Activated CD8-positive, alpha-beta T cell treated with anti-CD3 and anti-CD28 coated beads for 36 hours (primary cell): ENCODE results near the gene GALNT9. TPM values are rescaled to one million over a fixed set of nuclear protein-coding genes. Genes with fewer than 3 reads are reported as not detected.

ENCODE experiments used
- ATAC-seq: fragments of 200-7000 bp; cut with Tn5 transposase; one replicate; pipeline ENCODE4 v1.10.0; 2021; ENCODE audit warnings: mild to moderate bottlenecking, moderate library complexity
- CTCF ChIA-PET: fragments of 350-600 bp; sonication (Branson Sonifier 250); formaldehyde crosslinking; loops from one replicate; lab custom pipeline; 2021; ENCODE audit warnings: antibody characterized with exemption; lab: Charles Lee
- POLR2A ChIA-PET: fragments of 350-600 bp; sonication (Branson Sonifier 250); formaldehyde crosslinking; loops from one replicate; lab custom pipeline; 2021; ENCODE audit warnings: antibody characterized with exemption; lab: Charles Lee
- DNase-seq: peaks from one replicate; pipeline ENCODE4 v3.0.0-alpha.2; 2020
- H3K27ac Mint-ChIP-seq: one replicate; pipeline ENCODE4 v1.8.0; 2021; ENCODE audit warnings: mild to moderate bottlenecking, mixed read lengths
- H3K27me3 Mint-ChIP-seq: one replicate; pipeline ENCODE4 v1.8.0; 2021; ENCODE audit warnings: mixed read lengths
- H3K36me3 Mint-ChIP-seq: one replicate; pipeline ENCODE4 v1.8.0; 2021; ENCODE audit warnings: low read depth, mixed read lengths
- H3K4me1 Mint-ChIP-seq: one replicate; pipeline ENCODE4 v1.8.0; 2021; ENCODE audit warnings: low read depth, mixed read lengths
- H3K4me3 Mint-ChIP-seq: one replicate; pipeline ENCODE4 v1.8.0; 2021; ENCODE audit warnings: mild to moderate bottlenecking, moderate library complexity, mixed read lengths
- H3K9me3 Mint-ChIP-seq: one replicate; pipeline ENCODE4 v1.8.0; 2021; ENCODE audit warnings: mixed read lengths
- intact Hi-C: fragments of 100-400 bp; cut with micrococcal nuclease; formaldehyde crosslinking; loops from one replicate; pipeline ENCODE4 v1.10.0; 2022
- total RNA-seq, 2 experiments: library from RNA; stranded (reverse); gene quantifications; one replicate each; pipeline ENCODE4 v1.2.3, GENCODE V29; 2021
- TF ChIP-seq, protein P1 (sequence below): fragments of 200-600 bp; IDR thresholded peaks from one replicate; pipeline ENCODE4 v1.8.0; 2022; ENCODE audit warnings: antibody characterized with exemption, mild to moderate bottlenecking

GALNT9 gene
- total RNA-seq, 2 experiments from 2014 or later: not detected

DNA sequence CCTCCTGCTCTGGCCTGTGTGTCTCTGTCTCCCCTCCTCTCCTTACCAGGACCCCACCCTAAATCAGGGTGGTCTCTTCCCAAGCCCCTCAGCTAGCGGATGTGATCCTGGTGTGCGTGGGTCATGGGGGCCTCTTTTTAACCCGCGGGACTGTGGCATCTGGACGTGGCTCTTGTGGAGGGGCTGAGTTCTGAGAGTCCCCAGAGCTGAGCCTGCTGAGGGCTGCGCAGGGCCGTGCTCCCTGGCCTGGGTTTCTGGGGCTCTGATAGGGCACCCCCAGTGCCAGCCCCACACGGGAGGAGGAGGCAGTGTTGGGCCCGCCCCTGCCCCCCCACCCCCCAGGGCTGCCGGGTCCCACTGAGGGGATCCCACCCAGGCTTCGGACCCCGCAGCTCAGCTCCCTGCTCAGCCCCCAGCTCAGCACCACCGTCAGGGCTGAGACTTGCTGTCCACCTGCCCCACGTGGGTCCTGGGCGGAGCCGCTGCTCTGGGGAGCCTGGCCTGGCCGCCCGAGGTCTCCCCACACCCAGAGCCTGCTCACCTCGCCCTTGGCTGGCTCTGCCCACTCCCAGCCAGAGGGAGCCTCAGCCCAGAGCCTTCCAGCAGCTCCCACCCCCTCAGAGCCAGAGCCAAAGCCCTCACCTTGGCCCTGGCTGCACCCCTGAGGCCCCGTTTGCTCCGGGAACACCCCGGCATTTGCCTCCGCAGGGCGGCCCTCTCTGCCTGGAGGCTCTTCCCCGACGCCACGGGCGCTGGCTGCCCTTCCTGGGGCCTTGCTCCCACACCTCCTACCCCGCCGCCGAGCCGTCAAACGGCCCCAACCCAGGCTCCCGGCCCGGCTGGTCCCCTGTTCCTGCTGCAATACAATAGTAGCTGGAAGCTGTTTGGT, 153.6 kb downstream of the GALNT9 start:
- no peak for ATAC-seq
- TF ChIP-seq, protein P1, sequence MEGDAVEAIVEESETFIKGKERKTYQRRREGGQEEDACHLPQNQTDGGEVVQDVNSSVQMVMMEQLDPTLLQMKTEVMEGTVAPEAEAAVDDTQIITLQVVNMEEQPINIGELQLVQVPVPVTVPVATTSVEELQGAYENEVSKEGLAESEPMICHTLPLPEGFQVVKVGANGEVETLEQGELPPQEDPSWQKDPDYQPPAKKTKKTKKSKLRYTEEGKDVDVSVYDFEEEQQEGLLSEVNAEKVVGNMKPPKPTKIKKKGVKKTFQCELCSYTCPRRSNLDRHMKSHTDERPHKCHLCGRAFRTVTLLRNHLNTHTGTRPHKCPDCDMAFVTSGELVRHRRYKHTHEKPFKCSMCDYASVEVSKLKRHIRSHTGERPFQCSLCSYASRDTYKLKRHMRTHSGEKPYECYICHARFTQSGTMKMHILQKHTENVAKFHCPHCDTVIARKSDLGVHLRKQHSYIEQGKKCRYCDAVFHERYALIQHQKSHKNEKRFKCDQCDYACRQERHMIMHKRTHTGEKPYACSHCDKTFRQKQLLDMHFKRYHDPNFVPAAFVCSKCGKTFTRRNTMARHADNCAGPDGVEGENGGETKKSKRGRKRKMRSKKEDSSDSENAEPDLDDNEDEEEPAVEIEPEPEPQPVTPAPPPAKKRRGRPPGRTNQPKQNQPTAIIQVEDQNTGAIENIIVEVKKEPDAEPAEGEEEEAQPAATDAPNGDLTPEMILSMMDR: no peak
- H3K9me3 Mint-ChIP-seq: no peaks in the 10 kb centered on the region
- H3K27ac Mint-ChIP-seq: no peak overlapping the region
- intact Hi-C loops: no loop called here
- no peaks in the 10 kb centered on the region for H3K36me3 Mint-ChIP-seq
- no peak for DNase-seq
- H3K27me3 Mint-ChIP-seq: peaks cover 11% of the 10 kb centered on the region
- no peak overlapping the region for H3K4me3 Mint-ChIP-seq
- ChIA-PET CTCF (interaction anchor here (0.8 kb wide), 1 partner anchor 22 kb away, joined by 3 read pairs; no protein-coding TSS in a partner anchor), POLR2A (interaction anchor here (0.9 to 1.4 kb wide), 2 partner anchors 9 to 13 kb away, joined by 3 to 7 read pairs; no protein-coding TSS in a partner anchor)
- H3K4me1 Mint-ChIP-seq: peaks cover 23% of the 10 kb centered on the region

DNA sequence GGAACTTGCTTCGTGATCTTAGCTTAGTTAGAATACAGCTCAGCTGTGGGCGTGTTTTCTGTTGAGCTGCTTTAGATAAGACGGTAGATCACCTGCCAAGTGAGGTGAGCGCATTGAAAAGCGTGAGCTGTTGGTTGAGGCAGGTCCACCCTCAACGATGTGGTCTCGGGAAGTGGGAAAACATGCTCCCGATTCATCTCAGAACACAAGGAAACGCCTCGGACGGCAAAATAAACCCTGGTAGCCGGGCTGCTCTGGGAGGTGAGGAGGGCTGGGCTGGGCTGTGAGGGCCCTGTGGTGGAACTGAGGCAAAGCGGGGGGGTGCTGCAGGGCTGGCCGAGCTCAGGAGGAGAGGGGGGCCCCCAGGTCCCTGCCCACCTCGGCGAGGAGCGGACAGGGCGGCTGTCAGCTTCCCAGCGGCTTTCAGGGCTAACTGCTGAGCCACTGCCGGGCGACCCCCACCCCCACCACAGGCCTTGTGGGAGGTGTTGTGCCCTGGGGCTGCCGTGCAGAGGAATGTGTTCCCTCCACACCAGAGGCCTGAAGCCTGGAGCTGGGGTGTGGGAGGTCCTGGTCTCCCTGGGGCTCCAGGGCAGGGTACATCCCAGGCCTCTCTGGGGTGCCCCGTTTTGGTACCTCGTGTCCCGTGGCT, 154.4 kb downstream of the GALNT9 start:
- intact Hi-C loops: no loop called here
- Mint-ChIP-seq H3K4me1 (peaks cover 23% of the 10 kb centered on the region), H3K27me3 (peaks cover 11% of the 10 kb centered on the region), H3K27ac (no peak overlapping the region), H3K4me3 (no peak overlapping the region), H3K9me3 (no peaks in the 10 kb centered on the region), H3K36me3 (no peaks in the 10 kb centered on the region)
- no peak for DNase-seq
- POLR2A ChIA-PET: interaction anchor here (0.9 to 1.4 kb wide), 2 partner anchors 10 to 12 kb away, joined by 3 to 7 read pairs; no protein-coding TSS in a partner anchor
- TF ChIP-seq, protein P1: no peak
- CTCF ChIA-PET: interaction anchor here (0.8 kb wide), 2 partner anchors 21 to 44 kb away, joined by 3 to 4 read pairs; no protein-coding TSS in a partner anchor
- ATAC-seq: no peak

DNA sequence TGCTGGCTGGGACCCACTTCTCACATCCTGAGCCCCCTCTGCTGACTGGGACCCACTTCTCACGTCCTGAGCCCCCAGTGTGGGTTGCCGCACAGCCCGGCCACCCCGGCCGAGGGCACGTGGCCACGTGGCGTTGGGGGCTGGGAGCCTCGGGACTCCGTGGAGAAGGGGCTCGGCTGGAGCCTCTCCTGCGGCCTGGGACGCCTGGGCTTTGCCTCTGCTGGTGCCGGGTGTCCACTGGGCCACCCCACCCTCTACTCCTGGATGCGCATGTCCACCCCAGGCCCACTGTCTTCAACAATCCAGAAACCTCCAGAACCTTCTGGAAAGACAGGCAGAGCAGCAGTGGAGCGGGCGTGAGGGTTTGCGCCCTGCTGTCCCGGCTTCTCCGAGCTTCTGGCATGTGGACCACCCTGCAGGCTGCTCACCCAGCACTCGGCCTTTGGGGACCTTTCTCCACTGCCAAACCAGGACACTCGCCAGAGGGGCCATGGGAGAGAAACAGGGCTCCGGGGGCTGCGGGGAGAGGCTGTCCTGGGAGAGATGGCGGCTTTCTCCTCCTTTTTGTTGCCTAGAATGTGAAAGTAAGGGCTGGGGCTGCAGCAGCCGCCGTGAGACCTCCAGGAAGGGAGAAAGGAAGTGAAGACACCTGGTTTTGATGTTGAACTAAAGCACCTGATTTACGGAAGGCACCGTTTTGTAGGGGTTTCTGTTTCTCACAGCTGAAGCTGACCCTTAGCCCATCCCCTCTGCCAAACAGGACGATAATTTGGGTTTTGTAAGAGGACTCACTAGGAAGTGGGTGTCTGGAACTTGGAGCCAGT, 155.2 kb downstream of the GALNT9 start:
- POLR2A ChIA-PET: interaction anchor here (1.4 kb wide), 1 partner anchor 11 kb away, joined by 7 read pairs; no protein-coding TSS in a partner anchor
- no peak overlapping the region for H3K27ac Mint-ChIP-seq
- no peak for ATAC-seq

DNA sequence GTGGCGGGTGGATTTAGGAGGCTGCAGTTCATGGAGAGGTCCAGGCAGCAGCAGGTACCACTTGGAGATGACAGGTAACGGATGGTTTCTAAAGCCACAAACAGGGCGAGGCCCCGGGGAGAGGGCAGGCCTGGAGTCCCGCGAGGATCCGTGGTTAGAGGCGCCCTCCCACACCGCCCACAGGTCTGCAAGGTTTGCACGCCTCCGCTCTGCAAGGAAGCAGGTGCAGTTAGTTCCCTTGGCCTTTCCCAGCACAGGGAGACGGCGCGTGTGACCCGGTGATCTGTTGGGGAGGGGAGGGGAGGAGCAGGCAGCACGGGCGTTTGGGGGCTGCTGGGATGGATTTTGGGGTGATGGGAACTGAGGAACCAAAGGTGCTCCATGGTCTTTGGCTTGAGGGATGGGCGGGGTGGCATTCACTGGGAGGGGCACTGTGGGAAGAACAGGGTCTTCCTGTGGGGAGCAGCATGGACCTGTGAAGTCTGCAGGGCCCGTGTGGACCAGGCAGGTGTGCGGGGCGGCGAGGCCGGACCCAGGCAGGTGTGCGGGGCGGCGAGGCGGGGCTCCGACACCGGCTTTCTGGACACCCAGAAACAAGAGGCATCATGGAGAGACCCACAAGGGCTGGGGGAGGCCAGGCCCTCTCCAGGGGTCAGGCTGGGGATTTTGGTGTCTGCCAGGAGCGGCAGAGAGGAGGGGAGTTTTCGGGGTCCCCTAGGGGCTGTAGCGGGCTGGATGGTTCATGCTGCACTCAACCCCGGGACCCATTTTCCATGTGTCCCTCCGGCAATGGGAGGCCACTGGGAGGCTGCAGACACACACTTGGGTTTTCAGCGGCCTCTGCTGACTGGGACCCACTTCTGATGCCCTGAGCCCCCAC, 156.0 kb downstream of the GALNT9 start:
- DNase-seq (no peak), ATAC-seq (no peak)
- ChIA-PET POLR2A (interaction anchor here (1.4 kb wide), 1 partner anchor 16 kb away, joined by 3 read pairs; no protein-coding TSS in a partner anchor), CTCF (no interaction called here)
- H3K9me3 Mint-ChIP-seq: no peaks in the 10 kb centered on the region
- H3K36me3 Mint-ChIP-seq: no peaks in the 10 kb centered on the region
- intact Hi-C loops: no loop called here
- H3K4me1 Mint-ChIP-seq: peaks cover 14% of the 10 kb centered on the region
- H3K27ac Mint-ChIP-seq: no peak overlapping the region
- no peak overlapping the region for H3K4me3 Mint-ChIP-seq
- H3K27me3 Mint-ChIP-seq: peaks cover 11% of the 10 kb centered on the region
- TF ChIP-seq, protein P1: no peak

More for the DNA sequence above, 155.2 kb downstream of the GALNT9 start:
- TF ChIP-seq, protein P1: no peak
- Mint-ChIP-seq H3K36me3 (no peaks in the 10 kb centered on the region), H3K9me3 (no peaks in the 10 kb centered on the region), H3K27me3 (peaks cover 11% of the 10 kb centered on the region), H3K4me3 (no peak overlapping the region), H3K4me1 (peaks cover 22% of the 10 kb centered on the region)
- CTCF ChIA-PET: interaction anchor here (0.8 kb wide), 1 partner anchor 45 kb away, joined by 4 read pairs; no protein-coding TSS in a partner anchor
- intact Hi-C loops: no loop called here
- no peak for DNase-seq
